ENCODE results near the gene CCDC92B. TPM values are rescaled to one million over a fixed set of nuclear protein-coding genes. Genes with fewer than 3 reads are reported as not detected.

CCDC92B gene
- total and polyA plus RNA-seq, 2 of the 4 experiments (the other 2 are of a cell fraction), result not detected

DNA sequence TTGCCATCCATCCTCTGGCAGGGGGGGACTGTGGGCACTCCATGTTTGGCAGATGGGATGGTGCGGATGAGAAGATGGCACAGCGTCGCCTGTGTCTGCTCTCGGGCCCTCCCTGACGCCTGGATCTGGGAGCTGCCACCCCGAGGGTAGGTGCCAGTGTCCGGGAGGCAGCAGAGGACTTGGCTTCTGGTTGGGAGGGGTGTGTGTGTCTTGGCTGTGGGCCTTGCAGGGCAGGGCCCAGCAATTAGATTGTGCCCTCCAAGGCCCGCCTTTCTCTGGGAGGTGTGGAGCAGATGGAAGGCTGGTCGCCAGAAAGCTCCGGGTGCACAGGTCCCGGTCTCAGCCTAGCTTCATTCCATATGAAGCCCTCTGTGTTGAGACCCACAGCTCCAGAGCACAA, 48.2 kb upstream of the CCDC92B start:
- dilution Hi-C loops (cut with HindIII; ENCODE audit: low sequenced_read_pairs, unreplicated experiment) (no loop called here), intact Hi-C loops (cut with micrococcal nuclease) (no loop called here), in situ Hi-C loops (cut with MboI; ENCODE audit: low sequenced_read_pairs) (no loop called here)
- no peak overlapping the region for H2AFZ ChIP-seq (replicated peaks; ENCODE audit: low read length, poor library complexity)
- no peak overlapping the region for H2BK20ac ChIP-seq (ENCODE audit: low read depth, low read length)
- no peak overlapping the region for H4K5ac ChIP-seq (ENCODE audit: low read depth, low read length)
- no peak for TF ChIP-seq NFE2L2 (IDR thresholded peaks at IDR 0.05; ENCODE audit: low read depth, low read length)
- no peak for TF ChIP-seq RAD21 (IDR thresholded peaks at IDR 0.05; ENCODE audit: low read length)
- no peak for TF ChIP-seq SMC3 (IDR thresholded peaks at IDR 0.05; ENCODE audit: low read depth, low read length)
- no peak for TF ChIP-seq CEBPB (IDR thresholded peaks at IDR 0.05; ENCODE audit: low read depth, low read length)
- TF ChIP-seq CHD1 (IDR thresholded peaks at IDR 0.05; ENCODE audit: low read depth, low read length), result no peak
- no peak for TF ChIP-seq MAZ (IDR thresholded peaks at IDR 0.05; ENCODE audit: borderline replicate concordance, low read depth, low read length)
- no peak for TF ChIP-seq POLR2A (IDR thresholded peaks at IDR 0.05; ENCODE audit: low read depth, low read length)
- no peak for TF ChIP-seq RFX5 (IDR thresholded peaks at IDR 0.05; ENCODE audit: low read depth, low read length)
- no peak for TF ChIP-seq BHLHE40 (IDR thresholded peaks at IDR 0.05; ENCODE audit: low read depth, low read length)
- H3K36me3 ChIP-seq (ENCODE audit: control insufficient read depth, insufficient read depth, low read length), result no peaks in the 10 kb centered on the region
- H3K4me1 ChIP-seq (ENCODE audit: control insufficient read depth, insufficient read depth, low read length), result no peaks in the 10 kb centered on the region
- no peaks in the 10 kb centered on the region; the same call in 1 of the 2 replicates for H4K20me1 ChIP-seq (ENCODE audit: insufficient read depth, low read length)
- BruUV-seq (replicated peaks), result no TSS peak
- peaks cover 11% of the 10 kb centered on the region; the same call in 1 of the 2 replicates for H3K27me3 ChIP-seq (ENCODE audit: control insufficient read depth, insufficient read depth, low read length)
- H3K9me3 ChIP-seq (ENCODE audit: control insufficient read depth, insufficient read depth, low read length), result no peaks in the 10 kb centered on the region
- no peak overlapping the region for H4K8ac ChIP-seq (ENCODE audit: low read depth in 2 of 2, low read length in 2 of 2)
- no peak overlapping the region for H3K4me3 ChIP-seq (ENCODE audit: insufficient read depth, low read depth, low read length)
- H3K18ac ChIP-seq (ENCODE audit: low read depth, low read length), result no peak overlapping the region
- no peak for ATAC-seq (ENCODE audit: low read depth)
- H3K27ac ChIP-seq (ENCODE audit: insufficient read depth, low read length), result no peak overlapping the region
- no peak overlapping the region for H3K56ac ChIP-seq (ENCODE audit: extremely low read depth, insufficient read depth, low read length)
- ChIA-PET POLR2A (ENCODE audit: unreplicated experiment) (no interaction called here), CTCF (no interaction called here)
- H3K14ac ChIP-seq (replicated peaks; ENCODE audit: low read depth, low read length), result no peak overlapping the region
- no peak overlapping the region for H3K23ac ChIP-seq (ENCODE audit: low read depth, low read length)
- no peak overlapping the region for H2BK15ac ChIP-seq (ENCODE audit: low read depth, low read length)
- H3K4me2 ChIP-seq (ENCODE audit: low read depth, low read length), result no peak overlapping the region
- H2AK9ac ChIP-seq (replicated peaks; ENCODE audit: low read depth, low read length, poor library complexity), result no peak overlapping the region
- H2BK5ac ChIP-seq (ENCODE audit: low read depth, low read length, poor library complexity, severe bottlenecking), result no peak overlapping the region
- no peak for DNase-seq
- H2AK5ac ChIP-seq (ENCODE audit: low read depth, low read length), result no peak overlapping the region
- H2BK120ac ChIP-seq (ENCODE audit: low read depth, low read length), result no peak overlapping the region
- H3K4ac ChIP-seq (ENCODE audit: low read depth, low read length), result no peak overlapping the region
- no peaks in the 10 kb centered on the region for H3K9me1 ChIP-seq (ENCODE audit: insufficient read depth, low read length)
- no peak overlapping the region for H3K9ac ChIP-seq (ENCODE audit: low read depth, low read length)
- H4K91ac ChIP-seq (ENCODE audit: insufficient read depth, low read depth, low read length), result no peak overlapping the region
- no peaks in the 10 kb centered on the region for H3K79me1 ChIP-seq (ENCODE audit: low read depth in 1 of 2, low read length in 2 of 2)
- WGBS, 2 experiments (ENCODE audit: extremely low coverage in 2 of 2, insufficient read length in 1 of 2), result no CpG with 5 or more reads among the region's 11 CpGs

All from IMR-90 (cell line).